Gastrocnemius medialis (tissue), 4 donors: Measurements from ENCODE around the gene PPP1CA.

ENCODE experiments used
- CTCF ChIP-seq, 5 experiments: fragments of 450-650 bp in 3 of 5; fragments of 200-600 bp in 2 of 5; sonication (generic) in 2 of 5; IDR thresholded peaks in 4 of 5; conservative IDR thresholded peaks in 1 of 5; 1 replicate in 4 of 5; 2 replicates in 1 of 5; pipeline ENCODE4 v1.5.1; 2016 to 2019; ENCODE audit warnings: antibody characterized with exemption in 5 of 5, mild to moderate bottlenecking in 3 of 5, moderate library complexity in 3 of 5
- POLR2A ChIP-seq, 2 donors: fragments of 450-650 bp; IDR thresholded peaks; one replicate each; pipeline ENCODE4 v1.6.1; 2017; ENCODE audit warnings: antibody characterized with exemption in 2 of 2, mild to moderate bottlenecking in 2 of 2, moderate library complexity in 2 of 2

GRCh38 chr11:67376873-67377808 is 24.5 kb downstream of the PPP1CA start:
- no peak for TF ChIP-seq CTCF (IDR thresholded peaks at IDR 0.05 in 4 of 5, conservative IDR thresholded peaks at IDR 0.05 in 1 of 5)
- TF ChIP-seq POLR2A (IDR thresholded peaks at IDR 0.05) = no peak
